GM12878 (cell line): ENCODE results near the gene DICER1. TPM values are rescaled to one million over a fixed set of nuclear protein-coding genes. Genes with fewer than 3 reads are reported as not detected.

Source experiments
- ATAC-seq: fragments of 200-7000 bp; cut with Tn5 transposase; 3 replicates; pipeline ENCODE4 v1.9.1; 2020; ENCODE audit warnings: mild to moderate bottlenecking, moderate library complexity
- BruUV-seq: library from RNA; stranded (reverse); fragments of 400-500 nt; replicated peaks from 2 replicates; lab custom pipeline; 2021; lab: Mats Ljungman, UMichigan
- CTCF ChIA-PET: fragments of 300-600 bp; sonication (Branson Sonifier 250); formaldehyde crosslinking; extraction: SDS; loops from one replicate; lab custom pipeline; 2021; ENCODE audit warnings: inconsistent platforms; lab: Yijun Ruan, JAX
- POLR2A ChIA-PET: fragments of 350-600 bp; formaldehyde crosslinking; extraction: SDS; loops from one replicate; lab custom pipeline; 2021; ENCODE audit warnings: inconsistent platforms; lab: Charles Lee
- RAD21 ChIA-PET: fragments of 300-600 bp; sonication (Branson Sonifier 250); formaldehyde crosslinking; loops from one replicate; lab custom pipeline; 2023; ENCODE audit warnings: antibody characterized with exemption; ENCODE audit not compliant: unreplicated experiment; lab: Charles Lee
- SMC1A ChIA-PET: fragments of 300-600 bp; sonication (Branson Sonifier 250); formaldehyde crosslinking; loops from one replicate; lab custom pipeline; 2023; ENCODE audit not compliant: unreplicated experiment, uncharacterized antibody; lab: Charles Lee
- DNase-seq: peaks from one replicate; pipeline ENCODE4 v3.0.0-alpha.2; 2011; ENCODE audit warnings: low read depth, low spot score
- FAIRE-seq: peaks from 3 replicates; lab custom pipeline; 2011; peaks lifted over from hg19 to GRCh38; lab: Jason Lieb, UNC
- H2AFZ ChIP-seq: 2 replicates; pipeline ENCODE4 v1.6.0; 2011; ENCODE audit warnings: low read depth, low read length, control low read depth; ENCODE audit not compliant: control insufficient read depth
- H3K27ac ChIP-seq: 2 replicates; pipeline ENCODE4 v1.5.1; 2011; ENCODE audit warnings: control low read depth; ENCODE audit not compliant: control insufficient read depth, insufficient read depth
- H3K27me3 ChIP-seq, 2 experiments: replicated peaks in 1 of 2; 2 replicates each; pipeline versions ENCODE4 v1.6.0 to v1.6.1; 2011; ENCODE audit warnings: low read length in 1 of 2; ENCODE audit not compliant: control insufficient read depth in 2 of 2, insufficient read depth in 2 of 2
- H3K36me3 ChIP-seq, 2 experiments: 2 replicates each; pipeline ENCODE4 v1.5.1; 2011; ENCODE audit warnings: low read length in 1 of 2; ENCODE audit not compliant: control insufficient read depth in 2 of 2, insufficient read depth in 2 of 2
- H3K4me1 ChIP-seq: 2 replicates; pipeline ENCODE4 v1.6.1; 2011; ENCODE audit warnings: mild to moderate bottlenecking, low read length, moderate library complexity, mixed read lengths; ENCODE audit not compliant: control insufficient read depth, insufficient read depth
- H3K4me2 ChIP-seq: 2 replicates; pipeline ENCODE4 v1.6.0; 2011; ENCODE audit warnings: control low read depth; ENCODE audit not compliant: control insufficient read depth, insufficient read depth
- H3K4me3 ChIP-seq: fragments of 200-600 bp; sonication (generic); 2 replicates; pipeline ENCODE4 v1.5.1; 2016
- H3K79me2 ChIP-seq: 2 replicates; pipeline ENCODE4 v1.6.0; 2011; ENCODE audit warnings: low read length; ENCODE audit not compliant: control insufficient read depth, insufficient read depth
- H3K9ac ChIP-seq: 2 replicates; pipeline ENCODE4 v1.8.0; 2011; ENCODE audit warnings: low read length, control low read depth, mixed read lengths; ENCODE audit not compliant: control insufficient read depth, insufficient read depth
- H3K9me3 ChIP-seq: replicated peaks from 3 replicates; pipeline ENCODE4 v1.5.1; 2011; ENCODE audit warnings: mild to moderate bottlenecking, low read length; ENCODE audit not compliant: control insufficient read depth, insufficient read depth
- H4K20me1 ChIP-seq: 2 replicates; pipeline ENCODE4 v1.6.0; 2011; ENCODE audit not compliant: control insufficient read depth, insufficient read depth
- ATF7 ChIP-seq: fragments of 450-650 bp; IDR thresholded peaks from 2 replicates; pipeline ENCODE4 v1.6.1; 2016; ENCODE audit warnings: low read depth, mild to moderate bottlenecking
- CREM ChIP-seq: IDR thresholded peaks from 2 replicates; pipeline ENCODE4 v1.6.1; 2014; ENCODE audit warnings: antibody characterized with exemption, low read depth
- ESRRA ChIP-seq: IDR thresholded peaks from 2 replicates; pipeline ENCODE4 v1.6.1; 2012; ENCODE audit warnings: mild to moderate bottlenecking, low read length, improper control_type of control experiment
- HDAC2 ChIP-seq: fragments of 200-600 bp; sonication (generic); IDR thresholded peaks from 2 replicates; pipeline ENCODE4 v1.6.1; 2017
- RFX5 ChIP-seq: IDR thresholded peaks from 2 replicates; pipeline ENCODE4 v1.6.1; 2011; ENCODE audit warnings: low read depth, low read length, improper control_type of control experiment
- SMAD1 ChIP-seq: fragments of 450-650 bp; IDR thresholded peaks from 2 replicates; pipeline ENCODE4 v1.6.1; 2018; ENCODE audit warnings: mild to moderate bottlenecking, low read depth; ENCODE audit not compliant: partially characterized antibody
- SMAD5 ChIP-seq: IDR thresholded peaks from 2 replicates; pipeline ENCODE4 v1.6.1; 2016; ENCODE audit warnings: antibody characterized with exemption, low read depth
- SREBF1 ChIP-seq: IDR thresholded peaks from 2 replicates; pipeline ENCODE4 v1.6.1; 2012; ENCODE audit warnings: mild to moderate bottlenecking, low read length
- WRNIP1 ChIP-seq: IDR thresholded peaks from 2 replicates; pipeline ENCODE4 v1.6.1; 2011; ENCODE audit warnings: low read depth, low read length, improper control_type of control experiment, borderline replicate concordance
- ZNF217 ChIP-seq: fragments of 450-650 bp; IDR thresholded peaks from 2 replicates; pipeline ENCODE4 v1.6.1; 2017; ENCODE audit warnings: antibody characterized with exemption, mild to moderate bottlenecking
- ZNF687 ChIP-seq: fragments of 450-650 bp; IDR thresholded peaks from 2 replicates; pipeline ENCODE4 v1.6.1; 2017; ENCODE audit warnings: mild to moderate bottlenecking, moderate library complexity
- ZZZ3 ChIP-seq: IDR thresholded peaks from 2 replicates; pipeline ENCODE4 v1.6.1; 2011; ENCODE audit warnings: low read depth; ENCODE audit not compliant: control insufficient read depth, insufficient read length
- WGBS: methylation state at CpG from one replicate; pipeline ENCODE4 v1.1.6; 2016; ENCODE audit warnings: low lambda C conversion rate; ENCODE audit not compliant: insufficient replicate concordance, insufficient coverage; ENCODE audit errors: missing lambda C conversion rate; 5-methylcytosine and 5-hydroxymethylcytosine counted together
- in situ Hi-C: fragments of 300-500 bp; cut with MboI; formaldehyde crosslinking; loops from 9 replicates; pipeline ENCODE4 v1.14.3; 2018; ENCODE audit warnings: mixed read lengths
- intact Hi-C: fragments of 100-400 bp; cut with micrococcal nuclease; formaldehyde crosslinking; loops from one replicate; pipeline ENCODE4 v1.14.2; 2022; ENCODE audit not compliant: unreplicated experiment
- polyA plus RNA-seq, 11 experiments: library from polyadenylated mRNA; depleted of rRNA in 4 of 11; unstranded in 6 of 11; stranded (reverse) in 5 of 11; fragments of >200 nt; fragmentation: Nextera tagmentation in 4 of 11; fragmentation: Illumina TruSeq in 1 of 11; extraction: Ambion mirVana in 4 of 11; extraction: Trizol in 1 of 11; gene quantifications; 1 replicate in 1 of 11; 2 replicates in 10 of 11; pipeline versions ENCODE4 v1.2.1 to v1.2.3, GENCODE V29; 2011 to 2016; ENCODE audit warnings: inconsistent platforms in 2 of 11, missing spikeins in 2 of 11, low read depth in 1 of 11
- total RNA-seq, 4 experiments: library from RNA; depleted of rRNA in 3 of 4; stranded (reverse); fragments of >200 nt in 3 of 4; fragmentation: Illumina TruSeq in 1 of 4; extraction: Trizol in 1 of 4; gene quantifications; 2 replicates each; pipeline versions ENCODE4 v1.2.1 to v1.2.3, GENCODE V29; 2013 to 2021
- TF ChIP-seq, protein P1 (sequence below): fragments of 450-650 bp; IDR thresholded peaks from 2 replicates; pipeline ENCODE4 v1.6.1; 2014; ENCODE audit warnings: mild to moderate bottlenecking
- TF ChIP-seq, protein P2 (sequence below): fragments of 450-650 bp; formaldehyde crosslinking; IDR thresholded peaks from 2 replicates; pipeline ENCODE4 v1.4.0; 2020; ENCODE audit warnings: mild to moderate bottlenecking, moderate library complexity

The DICER1 gene
- total and polyA plus RNA-seq, 10 of the 15 experiments (the other 5 are each of a cell fraction or from before 2014, with no cell fraction given) = 6.8 to 70.8 (median 37.1) TPM

DNA sequence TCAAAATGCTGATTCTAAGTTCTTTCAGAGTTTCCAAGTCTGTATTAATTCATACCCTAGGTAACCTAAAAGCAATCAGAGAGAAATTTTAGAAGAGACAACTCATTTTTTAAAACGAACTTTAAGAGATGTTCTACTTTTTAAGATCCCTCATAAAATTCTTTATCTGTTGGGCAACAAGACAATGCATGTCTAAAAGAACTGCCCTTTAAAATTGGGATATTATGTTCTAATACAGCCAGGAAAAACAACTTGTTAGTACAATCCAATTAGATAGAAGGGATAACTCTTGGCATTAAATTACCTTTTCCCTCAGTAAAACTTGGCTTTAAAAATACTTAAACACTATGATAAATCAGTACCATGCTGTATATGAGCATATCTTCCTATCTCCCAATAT lies 15.6 kb downstream of the DICER1 start:
- SMC1A ChIA-PET = interaction anchor here (1.0 to 1.8 kb wide), 4 partner anchors 8 to 42 kb away, joined by 4 to 13 read pairs (median 6); no protein-coding TSS in a partner anchor
- Histone ChIP-seq H3K9me3 (peaks cover 8% of the 10 kb centered on the region), H3K79me2 (peaks cover 85% of the 10 kb centered on the region), H3K27me3 (no peaks in the 10 kb centered on the region), H3K9ac (no peak overlapping the region), H3K27ac (no peak overlapping the region), H3K36me3 (peaks cover 2 to 4% of the 10 kb centered on the region in 2 experiments; a peak in 3 of 4 replicates), H2AFZ (no peak overlapping the region), H3K4me2 (no peak overlapping the region), H3K4me3 (no peak overlapping the region), H4K20me1 (no peaks in the 10 kb centered on the region), H3K4me1 (peaks cover 22% of the 10 kb centered on the region; the same call in 1 of the 2 replicates)
- FAIRE-seq (no peak), ATAC-seq (no peak), DNase-seq (no peak)
- intact Hi-C loops = no loop called here
- RAD21 ChIA-PET = no interaction called here
- no TSS peak for BruUV-seq
- CTCF ChIA-PET = interaction anchor here (1.1 to 1.2 kb wide), 2 partner anchors 54 to 128 kb away, joined by 3 read pairs; no protein-coding TSS in a partner anchor
- POLR2A ChIA-PET = interaction anchor here (1.4 kb wide), 1 partner anchor 8 kb away, joined by 6 read pairs; no protein-coding TSS in a partner anchor
- in situ Hi-C loops = no loop called here
- 0% methylated on average over 1 of the region's 1 CpG for WGBS
- no peak for TF ChIP-seq ZNF687
- no peak for TF ChIP-seq SMAD5
- no peak for TF ChIP-seq ESRRA
- TF ChIP-seq, protein P1, sequence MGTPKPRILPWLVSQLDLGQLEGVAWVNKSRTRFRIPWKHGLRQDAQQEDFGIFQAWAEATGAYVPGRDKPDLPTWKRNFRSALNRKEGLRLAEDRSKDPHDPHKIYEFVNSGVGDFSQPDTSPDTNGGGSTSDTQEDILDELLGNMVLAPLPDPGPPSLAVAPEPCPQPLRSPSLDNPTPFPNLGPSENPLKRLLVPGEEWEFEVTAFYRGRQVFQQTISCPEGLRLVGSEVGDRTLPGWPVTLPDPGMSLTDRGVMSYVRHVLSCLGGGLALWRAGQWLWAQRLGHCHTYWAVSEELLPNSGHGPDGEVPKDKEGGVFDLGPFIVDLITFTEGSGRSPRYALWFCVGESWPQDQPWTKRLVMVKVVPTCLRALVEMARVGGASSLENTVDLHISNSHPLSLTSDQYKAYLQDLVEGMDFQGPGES = no peak
- no peak for TF ChIP-seq CREM
- TF ChIP-seq HDAC2 = no peak
- no peak for TF ChIP-seq ATF7
- no peak for TF ChIP-seq SREBF1
- TF ChIP-seq SMAD1 = no peak
- no peak for TF ChIP-seq ZNF217
- no peak for TF ChIP-seq RFX5
- no peak for TF ChIP-seq WRNIP1
- TF ChIP-seq, protein P2, sequence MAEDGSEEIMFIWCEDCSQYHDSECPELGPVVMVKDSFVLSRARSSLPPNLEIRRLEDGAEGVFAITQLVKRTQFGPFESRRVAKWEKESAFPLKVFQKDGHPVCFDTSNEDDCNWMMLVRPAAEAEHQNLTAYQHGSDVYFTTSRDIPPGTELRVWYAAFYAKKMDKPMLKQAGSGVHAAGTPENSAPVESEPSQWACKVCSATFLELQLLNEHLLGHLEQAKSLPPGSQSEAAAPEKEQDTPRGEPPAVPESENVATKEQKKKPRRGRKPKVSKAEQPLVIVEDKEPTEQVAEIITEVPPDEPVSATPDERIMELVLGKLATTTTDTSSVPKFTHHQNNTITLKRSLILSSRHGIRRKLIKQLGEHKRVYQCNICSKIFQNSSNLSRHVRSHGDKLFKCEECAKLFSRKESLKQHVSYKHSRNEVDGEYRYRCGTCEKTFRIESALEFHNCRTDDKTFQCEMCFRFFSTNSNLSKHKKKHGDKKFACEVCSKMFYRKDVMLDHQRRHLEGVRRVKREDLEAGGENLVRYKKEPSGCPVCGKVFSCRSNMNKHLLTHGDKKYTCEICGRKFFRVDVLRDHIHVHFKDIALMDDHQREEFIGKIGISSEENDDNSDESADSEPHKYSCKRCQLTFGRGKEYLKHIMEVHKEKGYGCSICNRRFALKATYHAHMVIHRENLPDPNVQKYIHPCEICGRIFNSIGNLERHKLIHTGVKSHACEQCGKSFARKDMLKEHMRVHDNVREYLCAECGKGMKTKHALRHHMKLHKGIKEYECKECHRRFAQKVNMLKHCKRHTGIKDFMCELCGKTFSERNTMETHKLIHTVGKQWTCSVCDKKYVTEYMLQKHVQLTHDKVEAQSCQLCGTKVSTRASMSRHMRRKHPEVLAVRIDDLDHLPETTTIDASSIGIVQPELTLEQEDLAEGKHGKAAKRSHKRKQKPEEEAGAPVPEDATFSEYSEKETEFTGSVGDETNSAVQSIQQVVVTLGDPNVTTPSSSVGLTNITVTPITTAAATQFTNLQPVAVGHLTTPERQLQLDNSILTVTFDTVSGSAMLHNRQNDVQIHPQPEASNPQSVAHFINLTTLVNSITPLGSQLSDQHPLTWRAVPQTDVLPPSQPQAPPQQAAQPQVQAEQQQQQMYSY (CRISPR knock-in tag) = no peak
- no peak for TF ChIP-seq ZZZ3
